Measurements from ENCODE around the gene TCAP.

DNA sequence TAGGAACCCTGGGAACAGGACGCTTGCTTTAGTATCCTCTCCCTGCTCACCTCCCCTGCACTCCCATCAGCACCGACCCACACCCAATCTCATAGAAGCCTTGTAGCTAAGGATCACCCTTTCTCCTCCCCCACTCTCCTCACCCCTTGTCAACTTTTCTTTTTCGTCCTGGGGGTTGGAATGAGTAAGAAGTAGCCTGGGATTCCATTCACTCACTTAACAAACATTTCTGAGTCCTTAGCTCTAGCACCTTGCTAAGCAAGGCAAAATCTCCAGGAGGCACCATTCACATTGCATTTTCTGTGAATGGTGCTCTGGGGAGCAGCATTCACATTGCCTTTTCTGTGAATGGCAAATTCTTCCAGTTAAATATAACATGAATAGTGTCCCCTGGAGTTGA, 23.8 kb downstream of the TCAP start:
- TF ChIP-seq, protein P1, sequence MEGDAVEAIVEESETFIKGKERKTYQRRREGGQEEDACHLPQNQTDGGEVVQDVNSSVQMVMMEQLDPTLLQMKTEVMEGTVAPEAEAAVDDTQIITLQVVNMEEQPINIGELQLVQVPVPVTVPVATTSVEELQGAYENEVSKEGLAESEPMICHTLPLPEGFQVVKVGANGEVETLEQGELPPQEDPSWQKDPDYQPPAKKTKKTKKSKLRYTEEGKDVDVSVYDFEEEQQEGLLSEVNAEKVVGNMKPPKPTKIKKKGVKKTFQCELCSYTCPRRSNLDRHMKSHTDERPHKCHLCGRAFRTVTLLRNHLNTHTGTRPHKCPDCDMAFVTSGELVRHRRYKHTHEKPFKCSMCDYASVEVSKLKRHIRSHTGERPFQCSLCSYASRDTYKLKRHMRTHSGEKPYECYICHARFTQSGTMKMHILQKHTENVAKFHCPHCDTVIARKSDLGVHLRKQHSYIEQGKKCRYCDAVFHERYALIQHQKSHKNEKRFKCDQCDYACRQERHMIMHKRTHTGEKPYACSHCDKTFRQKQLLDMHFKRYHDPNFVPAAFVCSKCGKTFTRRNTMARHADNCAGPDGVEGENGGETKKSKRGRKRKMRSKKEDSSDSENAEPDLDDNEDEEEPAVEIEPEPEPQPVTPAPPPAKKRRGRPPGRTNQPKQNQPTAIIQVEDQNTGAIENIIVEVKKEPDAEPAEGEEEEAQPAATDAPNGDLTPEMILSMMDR (IDR thresholded peaks at IDR 0.05), result no peak
- no peak for TF ChIP-seq POLR2AphosphoS5 (IDR thresholded peaks at IDR 0.05)
